Camera-type eye (tissue), 1 donor: Measurements from ENCODE around the gene DMXL1. TPM values are rescaled to one million over a fixed set of nuclear protein-coding genes. Genes with fewer than 3 reads are reported as not detected.

ENCODE experiments used
- total RNA-seq: library from RNA; depleted of rRNA; stranded (reverse); fragments of >200 nt; gene quantifications from one replicate; pipeline ENCODE4 v1.2.3, GENCODE V29; 2014

DMXL1 gene, protein sequence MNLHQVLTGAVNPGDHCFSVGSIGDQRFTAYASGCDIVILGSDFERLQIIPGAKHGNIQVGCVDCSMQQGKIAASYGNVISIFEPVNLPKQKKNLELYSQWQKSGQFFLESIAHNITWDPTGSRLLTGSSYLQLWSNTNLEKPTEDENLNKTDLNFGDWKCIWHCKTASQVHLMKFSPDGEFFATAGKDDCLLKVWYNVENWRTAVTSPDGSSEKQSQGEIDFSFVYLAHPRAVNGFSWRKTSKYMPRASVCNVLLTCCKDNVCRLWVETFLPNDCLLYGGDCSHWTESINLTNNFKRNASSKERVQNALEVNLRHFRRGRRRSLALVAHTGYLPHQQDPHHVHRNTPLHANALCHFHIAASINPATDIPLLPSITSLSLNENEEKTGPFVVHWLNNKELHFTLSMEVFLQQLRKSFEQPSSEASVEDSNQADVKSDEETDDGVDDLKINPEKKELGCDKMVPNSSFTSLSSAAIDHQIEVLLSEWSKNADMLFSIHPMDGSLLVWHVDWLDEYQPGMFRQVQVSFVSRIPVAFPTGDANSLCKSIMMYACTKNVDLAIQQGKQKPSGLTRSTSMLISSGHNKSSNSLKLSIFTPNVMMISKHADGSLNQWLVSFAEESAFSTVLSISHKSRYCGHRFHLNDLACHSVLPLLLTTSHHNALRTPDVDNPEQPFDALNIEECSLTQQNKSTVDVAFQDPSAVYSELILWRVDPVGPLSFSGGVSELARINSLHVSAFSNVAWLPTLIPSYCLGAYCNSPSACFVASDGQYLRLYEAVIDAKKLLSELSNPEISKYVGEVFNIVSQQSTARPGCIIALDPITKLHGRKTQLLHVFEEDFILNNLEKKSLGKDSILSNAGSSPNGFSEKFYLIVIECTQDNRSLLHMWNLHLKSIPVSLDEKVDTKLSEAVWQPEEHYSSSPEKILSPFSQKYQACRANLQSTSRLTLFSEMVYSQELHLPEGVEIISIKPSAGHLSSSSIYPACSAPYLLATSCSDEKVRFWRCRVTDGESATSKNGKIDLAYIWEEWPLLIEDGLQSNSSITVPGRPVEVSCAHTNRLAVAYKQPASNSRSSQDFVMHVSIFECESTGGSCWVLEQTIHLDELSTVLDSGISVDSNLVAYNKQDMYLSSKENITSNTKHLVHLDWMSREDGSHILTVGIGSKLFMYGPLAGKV (N-terminal part only)
- 116 TPM for total RNA-seq

DNA sequence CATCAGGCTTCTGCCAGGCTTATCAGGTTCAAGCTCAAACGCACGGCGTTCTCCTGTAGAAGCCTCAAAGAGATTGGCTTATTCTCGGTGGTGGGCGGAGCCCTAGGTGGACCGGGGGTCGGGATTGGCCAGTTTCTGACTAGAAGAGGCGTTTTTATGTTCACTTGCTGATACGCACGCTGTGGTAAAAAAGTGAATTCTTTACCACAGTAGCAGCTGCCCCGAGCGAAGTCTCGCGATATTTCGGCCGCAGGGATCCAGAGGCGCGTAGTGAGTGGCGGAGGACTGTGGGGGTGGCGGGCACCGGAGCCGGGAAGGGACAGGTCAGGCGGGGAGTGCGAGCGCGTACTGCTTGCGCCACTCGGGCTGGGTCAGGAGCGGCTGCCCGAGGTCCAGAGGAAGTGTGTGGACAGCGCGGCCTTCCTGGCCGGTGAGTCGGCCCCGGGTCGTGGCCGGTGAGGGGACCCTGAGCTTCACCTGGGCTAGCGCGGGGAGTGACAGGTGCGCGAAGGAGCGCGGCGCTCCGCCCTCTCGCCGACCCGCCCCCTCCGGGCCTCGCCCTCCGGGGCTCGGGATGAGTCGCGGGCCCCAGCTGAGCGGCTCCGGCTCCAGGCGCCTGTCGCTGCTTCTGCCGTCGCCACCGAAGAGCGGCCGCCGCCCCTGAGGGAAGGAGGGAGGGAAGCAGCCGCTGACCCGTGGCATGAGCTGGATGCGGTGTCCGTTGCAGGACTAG is at the start of gene DMXL1:
DMXL1 (plus strand) TSS at position 260 of the 733 bp plus-strand sequence. CDS start 483 bp downstream, outside the sequence.

Other genes with a start within 250 kb of the DMXL1 start
- gene DTWD2, start 82.5 kb upstream of the DMXL1 start, total RNA-seq, result 22.2 TPM